Amygdala (tissue), 56 donors: ENCODE data around the gene ACBD7.

Source experiments
- DNase-seq, 56 donors: peaks; one replicate each; lab custom pipeline; 2025; lab: John Stamatoyannopoulos, UW

The ACBD7 gene

GRCh38 chr10:15027741-15028140 is 60.8 kb downstream of the ACBD7 start:
- DNase-seq = no peak
